Spleen (tissue), 11 donors: Measurements from ENCODE around the gene TCEAL6. TPM values are rescaled to one million over a fixed set of nuclear protein-coding genes. Genes with fewer than 3 reads are reported as not detected.
A peak's percentile ranks its signal among the peaks of the same experiment; 100 is the strongest.

Experiments used
- DNase-seq: peaks from one replicate; pipeline ENCODE4 v3.0.0-alpha.2; 2020
- H3K27ac ChIP-seq, 8 donors: fragments of 200-600 bp; sonication (generic) in 7 of 8; 1 replicate in 4 of 8; 2 replicates in 4 of 8; pipeline versions ENCODE4 v1.5.0 to v1.8.0; 2016 to 2021; ENCODE audit warnings: inconsistent platforms in 4 of 8, mild to moderate bottlenecking in 4 of 8, moderate library complexity in 1 of 8
- H3K27me3 ChIP-seq, 7 donors: fragments of 200-600 bp; sonication (generic) in 6 of 7; replicated peaks in 1 of 7; 1 replicate in 4 of 7; 2 replicates in 3 of 7; pipeline versions ENCODE4 v1.5.0 to v1.8.0; 2016 to 2021; ENCODE audit warnings: inconsistent platforms in 3 of 7, mild to moderate bottlenecking in 1 of 7
- H3K36me3 ChIP-seq, 6 donors: fragments of 200-600 bp; sonication (generic) in 5 of 6; 1 replicate in 4 of 6; 2 replicates in 2 of 6; pipeline versions ENCODE4 v1.5.0 to v1.8.0; 2016 to 2021; ENCODE audit warnings: inconsistent platforms in 2 of 6
- H3K4me1 ChIP-seq, 6 donors: fragments of 200-600 bp; sonication (generic) in 5 of 6; 1 replicate in 3 of 6; 2 replicates in 3 of 6; pipeline versions ENCODE4 v1.5.0 to v1.8.0; 2016 to 2021; ENCODE audit warnings: inconsistent platforms in 3 of 6
- H3K4me3 ChIP-seq, 8 donors: fragments of 200-600 bp; sonication (generic) in 7 of 8; 1 replicate in 4 of 8; 2 replicates in 4 of 8; pipeline versions ENCODE4 v1.5.0 to v1.8.0; 2016 to 2021; ENCODE audit warnings: inconsistent platforms in 4 of 8, mild to moderate bottlenecking in 4 of 8, moderate library complexity in 2 of 8
- H3K9me3 ChIP-seq, 8 donors: fragments of 200-600 bp; sonication (generic) in 7 of 8; 1 replicate in 4 of 8; 2 replicates in 4 of 8; pipeline versions ENCODE4 v1.5.0 to v1.8.0; 2016 to 2021; ENCODE audit warnings: inconsistent platforms in 4 of 8
- POLR2A ChIP-seq, 3 donors: fragments of 450-650 bp; IDR thresholded peaks; one replicate each; pipeline ENCODE4 v1.5.1; 2017; ENCODE audit warnings: antibody characterized with exemption in 3 of 3, mild to moderate bottlenecking in 1 of 3
- POLR2AphosphoS5 ChIP-seq, 3 donors: sonication (generic); formaldehyde crosslinking; IDR thresholded peaks; one replicate each; pipeline ENCODE4 v1.5.1; 2017; ENCODE audit warnings: antibody characterized with exemption in 3 of 3
- WGBS, 5 donors: extraction: QIAGEN DNeasy Blood & Tissue Kit in 3 of 5; methylation state at CpG; one replicate each; pipeline versions ENCODE4 v1.1.5 to v1.1.7; 2013 to 2018; 5-methylcytosine and 5-hydroxymethylcytosine counted together
- intact Hi-C: fragments of 100-400 bp; cut with DNase I; formaldehyde crosslinking; loops from one replicate; pipeline ENCODE4 v1.15.0; 2023; ENCODE audit warnings: low total_unique reads
- polyA plus RNA-seq, 3 donors: library from polyadenylated mRNA; stranded (reverse); fragments of 200-250 nt; gene quantifications; one replicate each; pipeline ENCODE4 v1.2.1, GENCODE V29; 2013
- total RNA-seq, 7 donors: library from RNA; depleted of rRNA in 3 of 7; stranded (reverse); fragments of >200 nt in 3 of 7; fragmentation: NEBNext Ultra II Directional in 4 of 7; extraction: Animal tissue kit (Norgen Biotek cat#: 25700) in 4 of 7; gene quantifications; one replicate each; pipeline versions ENCODE4 v1.1.0 to v1.2.1, GENCODE V29; 2016 to 2021
- TF ChIP-seq, protein P1 (sequence below), 11 experiments: fragments of 200-600 bp in 7 of 11; fragments of 450-650 bp in 4 of 11; sonication (generic) in 4 of 11; IDR thresholded peaks in 8 of 11; conservative IDR thresholded peaks in 3 of 11; 1 replicate in 7 of 11; 2 replicates in 4 of 11; pipeline versions ENCODE4 v1.4.0 to v1.8.0; 2016 to 2021; ENCODE audit warnings: antibody characterized with exemption in 11 of 11, inconsistent platforms in 4 of 11, mild to moderate bottlenecking in 1 of 11
- donor health status: healthy with polysubstance abuse.
- donor health status: DM: no; HTN: no; CAD: no; lungs with moderate emphysema.
- donor health status: DM: no; HTN: no; CAD: no.
- donor health status: Bipolar disorder and iron deficiency.
- donor health status: healthy.
- donor health status: DM: no; HTN: no; CAD: no.
- donor health status: DM: yes; HTN: yes; CAD: no.

TCEAL6 gene
- total and polyA plus RNA-seq, 10 donors, result not detected

DNA sequence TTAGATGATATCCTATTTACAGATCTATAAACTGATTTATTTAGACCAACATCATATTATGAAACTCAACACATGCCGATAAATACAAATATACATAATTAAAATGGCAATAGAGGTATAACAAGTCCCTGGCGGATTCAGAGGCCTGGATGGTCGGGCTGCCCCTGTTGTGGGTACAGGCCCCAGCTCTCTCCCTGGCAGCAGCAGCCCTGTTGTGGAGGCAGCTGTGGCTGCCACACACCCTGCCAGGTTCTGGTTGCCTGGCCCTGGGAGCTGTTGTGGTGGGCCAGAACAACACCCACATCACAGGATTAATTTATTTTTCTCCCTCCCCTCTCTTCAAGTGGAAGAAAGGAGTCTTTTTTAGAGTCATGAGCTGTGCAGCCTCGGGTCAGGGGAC lies 28.9 kb downstream of the TCEAL6 start:
- Histone ChIP-seq H3K36me3 (no peaks in the 10 kb centered on the region), H3K27me3 (peaks cover 0 to 19% (median 0%) of the 10 kb centered on the region in 7 donors), H3K9me3 (peaks cover 0 to 11% (median 0%) of the 10 kb centered on the region in 8 donors), H3K4me1 (no peaks in the 10 kb centered on the region), H3K27ac (no peak overlapping the region), H3K4me3 (no peak overlapping the region)
- DNase-seq, result peak; percentile 57
- TF ChIP-seq, protein P1, sequence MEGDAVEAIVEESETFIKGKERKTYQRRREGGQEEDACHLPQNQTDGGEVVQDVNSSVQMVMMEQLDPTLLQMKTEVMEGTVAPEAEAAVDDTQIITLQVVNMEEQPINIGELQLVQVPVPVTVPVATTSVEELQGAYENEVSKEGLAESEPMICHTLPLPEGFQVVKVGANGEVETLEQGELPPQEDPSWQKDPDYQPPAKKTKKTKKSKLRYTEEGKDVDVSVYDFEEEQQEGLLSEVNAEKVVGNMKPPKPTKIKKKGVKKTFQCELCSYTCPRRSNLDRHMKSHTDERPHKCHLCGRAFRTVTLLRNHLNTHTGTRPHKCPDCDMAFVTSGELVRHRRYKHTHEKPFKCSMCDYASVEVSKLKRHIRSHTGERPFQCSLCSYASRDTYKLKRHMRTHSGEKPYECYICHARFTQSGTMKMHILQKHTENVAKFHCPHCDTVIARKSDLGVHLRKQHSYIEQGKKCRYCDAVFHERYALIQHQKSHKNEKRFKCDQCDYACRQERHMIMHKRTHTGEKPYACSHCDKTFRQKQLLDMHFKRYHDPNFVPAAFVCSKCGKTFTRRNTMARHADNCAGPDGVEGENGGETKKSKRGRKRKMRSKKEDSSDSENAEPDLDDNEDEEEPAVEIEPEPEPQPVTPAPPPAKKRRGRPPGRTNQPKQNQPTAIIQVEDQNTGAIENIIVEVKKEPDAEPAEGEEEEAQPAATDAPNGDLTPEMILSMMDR (IDR thresholded peaks at IDR 0.05 in 8 of 11, conservative IDR thresholded peaks at IDR 0.05 in 3 of 11), result no peak
- TF ChIP-seq POLR2AphosphoS5 (IDR thresholded peaks at IDR 0.05), result no peak
- TF ChIP-seq POLR2A (IDR thresholded peaks at IDR 0.05), result no peak
- WGBS, 5 donors, result 57 to 87% (median 81%) methylated on average over 4 of the region's 4 CpGs
- intact Hi-C loops, result no loop called here

Other genes with a start within 250 kb of the TCEAL6 start
- gene ZMAT1, start 210.5 kb downstream of the TCEAL6 start, total RNA-seq, result 10 to 100 TPM; 10.8 to 25.9 (median 19.5) TPM
- gene ZMAT1, start 210.5 kb downstream of the TCEAL6 start, polyA plus RNA-seq, result 10 to 100 TPM; 15.3 to 31.3 (median 15.5) TPM
- 1 to 10 TPM in 6 of 7 donors, not detected in 1; 1.7 to 5.2 (median 2.8) TPM for gene TCEAL2, start 16.8 kb downstream of the TCEAL6 start, total RNA-seq
- gene TCEAL2, start 16.8 kb downstream of the TCEAL6 start, polyA plus RNA-seq, result 1 to 10 TPM in 2 of 3 donors, under 1 TPM in 1; 0.39 to 3.2 (median 2.3) TPM
- 1 to 10 TPM; 1.8 to 5.1 (median 2.8) TPM for gene BEX5, start 13.5 kb upstream of the TCEAL6 start, total RNA-seq
- gene BEX5, start 13.5 kb upstream of the TCEAL6 start, polyA plus RNA-seq, result 1 to 10 TPM; 2.1 to 4.8 (median 3.8) TPM
- gene TCP11X1, start 72.8 kb upstream of the TCEAL6 start, total RNA-seq, result not detected
- not detected for gene TCP11X1, start 72.8 kb upstream of the TCEAL6 start, polyA plus RNA-seq
- not detected for gene NXF2, start 104.7 kb upstream of the TCEAL6 start, total RNA-seq
- gene NXF2, start 104.7 kb upstream of the TCEAL6 start, polyA plus RNA-seq, result not detected